ENCODE measurements around the gene PPP4R1.
"Not testable (repeated sequence)": the region's sequence is repeated elsewhere in the genome, so short reads cannot be mapped to it uniquely, and the experiment has no call there.

Gene PPP4R1

GRCh38 chr18:9609190-9609589, 5.2 kb downstream of the PPP4R1 start:
- DNase-seq (ENCODE audit: extremely low read depth, insufficient read length), result no peak
- no peaks in the 10 kb centered on the region for H3K27me3 ChIP-seq (replicated peaks; ENCODE audit: control insufficient read depth, insufficient read depth, low read length)
- H3K4me3 ChIP-seq (replicated peaks; ENCODE audit: low read depth, low read length), result no peak overlapping the region
- H3K36me3 ChIP-seq (ENCODE audit: control insufficient read depth, insufficient read depth, low read length), result no peaks in the 10 kb centered on the region
- TF ChIP-seq CTCF (IDR thresholded peaks at IDR 0.05; ENCODE audit: insufficient read depth, low read length, poor library complexity, severe bottlenecking), result no peak

GRCh38 chr18:9608728-9609127, 5.6 kb downstream of the PPP4R1 start:
- no peaks in the 10 kb centered on the region for H3K36me3 ChIP-seq (ENCODE audit: control insufficient read depth, insufficient read depth, low read length)
- no peaks in the 10 kb centered on the region for H3K27me3 ChIP-seq (replicated peaks; ENCODE audit: control insufficient read depth, insufficient read depth, low read length)
- H3K4me3 ChIP-seq (replicated peaks; ENCODE audit: low read depth, low read length), result no peak overlapping the region
- no peak for DNase-seq (ENCODE audit: extremely low read depth, insufficient read length)
- no peak for TF ChIP-seq CTCF (IDR thresholded peaks at IDR 0.05; ENCODE audit: insufficient read depth, low read length, poor library complexity, severe bottlenecking)

GRCh38 chr18:9608298-9608697, 6.1 kb downstream of the PPP4R1 start:
- DNase-seq (ENCODE audit: extremely low read depth, insufficient read length), result no peak
- no peaks in the 10 kb centered on the region for H3K27me3 ChIP-seq (replicated peaks; ENCODE audit: control insufficient read depth, insufficient read depth, low read length)
- no peaks in the 10 kb centered on the region for H3K36me3 ChIP-seq (ENCODE audit: control insufficient read depth, insufficient read depth, low read length)
- no peak for TF ChIP-seq CTCF (IDR thresholded peaks at IDR 0.05; ENCODE audit: insufficient read depth, low read length, poor library complexity, severe bottlenecking)
- no peak overlapping the region for H3K4me3 ChIP-seq (replicated peaks; ENCODE audit: low read depth, low read length)

- not testable (repeated sequence) for H3K36me3 ChIP-seq (ENCODE audit: control insufficient read depth, insufficient read depth, low read length); H3K27me3 ChIP-seq (replicated peaks; ENCODE audit: control insufficient read depth, insufficient read depth, low read length); H3K4me3 ChIP-seq (replicated peaks; ENCODE audit: low read depth, low read length); DNase-seq (ENCODE audit: extremely low read depth, insufficient read length)
Measured at GRCh38 chr18:9607111-9607510, 7.2 kb downstream of the PPP4R1 start.

GRCh38 chr18:9606039-9606438, 8.3 kb downstream of the PPP4R1 start:
- no peaks in the 10 kb centered on the region for H3K27me3 ChIP-seq (replicated peaks; ENCODE audit: control insufficient read depth, insufficient read depth, low read length)
- TF ChIP-seq CTCF (IDR thresholded peaks at IDR 0.05; ENCODE audit: insufficient read depth, low read length, poor library complexity, severe bottlenecking), result no peak
- H3K4me3 ChIP-seq (replicated peaks; ENCODE audit: low read depth, low read length), result no peak overlapping the region
- H3K36me3 ChIP-seq (ENCODE audit: control insufficient read depth, insufficient read depth, low read length), result no peaks in the 10 kb centered on the region
- DNase-seq (ENCODE audit: extremely low read depth, insufficient read length), result no peak

- TF ChIP-seq CTCF (IDR thresholded peaks at IDR 0.05; ENCODE audit: insufficient read depth, low read length, poor library complexity, severe bottlenecking), result no peak
- no peak overlapping the region for H3K4me3 ChIP-seq (replicated peaks; ENCODE audit: low read depth, low read length)
- DNase-seq (ENCODE audit: extremely low read depth, insufficient read length), result no peak
- no peaks in the 10 kb centered on the region for H3K27me3 ChIP-seq (replicated peaks; ENCODE audit: control insufficient read depth, insufficient read depth, low read length)
- H3K36me3 ChIP-seq (ENCODE audit: control insufficient read depth, insufficient read depth, low read length), result no peaks in the 10 kb centered on the region
Measured at GRCh38 chr18:9604348-9604747, 10.0 kb downstream of the PPP4R1 start.

All from GM06990 (cell line).